Right renal pelvis (tissue), 4 donors: ENCODE data around the gene SUSD2. TPM values are rescaled to one million over a fixed set of nuclear protein-coding genes. Genes with fewer than 3 reads are reported as not detected.
"Not testable (repeated sequence)": the region's sequence is repeated elsewhere in the genome, so short reads cannot be mapped to it uniquely, and the experiment has no call there.

Experiments used
- DNase-seq, 4 donors: peaks; one replicate each; pipeline ENCODE4 v3.0.0-alpha.2; 2013; ENCODE audit warnings: low read depth in 4 of 4, low spot score in 3 of 4, missing footprints in 1 of 4
- polyA plus RNA-seq, 4 donors: library from polyadenylated mRNA; unstranded; fragments of 120-200 nt; gene quantifications; one replicate each; pipeline ENCODE4 v1.2.1, GENCODE V29; 2013; ENCODE audit not compliant: insufficient read length in 4 of 4

The SUSD2 gene
- polyA plus RNA-seq, 4 donors: 10.7 to 20.5 (median 18.2) TPM

GRCh38 chr22:24170632-24171031 lies 10.7 kb upstream of the SUSD2 start:
- DNase-seq: no peak

- no peak for DNase-seq
Measured at GRCh38 chr22:24171822-24172221, 9.5 kb upstream of the SUSD2 start.

- peak in 1 of 4 donors; percentile 40 for DNase-seq
Measured at GRCh38 chr22:24175160-24175808, 6.0 kb upstream of the SUSD2 start.

DNA sequence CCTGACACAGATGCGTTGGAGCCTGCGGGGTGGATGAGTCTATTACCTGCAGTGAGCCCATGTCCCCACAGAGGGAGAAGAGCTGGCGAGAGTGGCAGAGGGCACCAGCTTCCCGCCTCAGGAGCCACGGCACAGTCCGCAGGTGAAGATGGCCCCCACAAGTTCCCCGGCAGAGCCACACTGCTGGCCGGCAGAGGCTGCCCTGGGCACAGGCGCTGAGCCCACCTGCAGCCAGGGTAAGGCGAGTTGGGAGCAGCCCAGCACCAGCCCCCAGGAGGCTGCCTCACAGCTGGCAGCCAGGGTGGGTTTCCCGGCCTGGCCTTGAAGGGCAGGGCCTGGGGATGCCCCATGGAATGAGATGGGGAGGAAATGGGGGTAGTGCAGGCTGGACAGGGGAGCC lies 5.2 kb upstream of the SUSD2 start:
- no peak for DNase-seq

DNA sequence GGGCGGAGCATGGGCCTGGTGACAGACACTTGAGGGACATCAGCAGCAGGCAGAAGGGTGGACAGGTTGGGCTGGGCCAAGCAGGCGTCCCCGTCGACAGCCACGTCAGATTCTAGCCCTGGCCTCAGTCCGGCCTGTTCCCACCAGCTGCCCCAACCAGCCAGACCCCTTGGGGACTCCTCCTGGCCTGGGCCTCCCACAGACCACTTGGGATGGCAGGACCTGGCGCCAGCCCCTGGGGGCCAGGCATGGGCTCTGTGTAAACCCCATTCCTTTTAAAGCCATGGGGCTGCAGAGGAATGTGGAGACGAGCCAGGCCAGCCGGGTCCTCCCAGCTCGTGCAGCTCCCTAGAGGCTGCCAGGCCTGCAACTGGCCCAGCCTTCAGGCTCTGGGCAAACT lies 4.7 kb upstream of the SUSD2 start:
- DNase-seq: no peak

DNA sequence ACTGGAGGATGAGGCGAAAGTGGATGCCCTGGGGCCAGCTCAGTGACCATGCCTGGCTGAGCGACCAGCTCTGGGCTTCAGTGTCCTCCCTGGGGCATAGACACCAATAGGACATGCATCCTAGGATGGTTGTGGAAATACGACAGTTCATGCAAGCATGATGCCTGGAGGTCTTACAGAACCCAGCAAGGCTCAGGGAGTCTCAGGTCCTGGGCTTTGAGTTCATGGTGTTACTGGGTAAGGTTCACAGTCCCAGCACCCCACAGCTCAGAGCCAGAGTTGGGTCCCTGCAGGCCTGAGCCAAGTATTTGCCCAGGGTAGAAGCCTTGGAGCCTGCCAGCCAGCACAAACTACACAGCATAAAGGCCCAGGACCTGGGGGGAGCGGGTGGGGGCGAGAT lies 4.2 kb upstream of the SUSD2 start:
- no peak for DNase-seq

DNA sequence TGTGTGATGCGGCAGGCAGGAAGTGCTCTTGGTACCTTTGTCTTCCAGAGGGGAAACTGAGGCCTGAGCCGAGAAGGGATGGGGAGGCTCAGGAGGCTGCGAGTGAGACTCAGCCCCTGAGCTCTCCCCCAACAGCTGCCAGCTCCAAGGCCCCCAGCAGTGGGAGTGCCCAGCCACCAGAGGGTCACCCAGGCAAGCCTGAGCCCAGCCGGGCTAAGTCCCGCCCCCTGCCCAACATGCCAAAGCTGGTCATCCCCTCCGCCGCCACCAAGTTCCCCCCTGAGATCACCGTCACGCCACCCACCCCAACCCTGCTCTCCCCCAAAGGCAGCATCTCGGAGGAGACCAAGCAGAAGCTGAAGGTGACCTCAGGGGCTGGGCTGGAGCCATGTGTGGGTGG lies 3.8 kb upstream of the SUSD2 start:
- DNase-seq: no peak

- DNase-seq: no peak
Measured at GRCh38 chr22:24178021-24178431, 3.3 kb upstream of the SUSD2 start.

GRCh38 chr22:24178502-24179440 lies 2.5 kb upstream of the SUSD2 start:
- DNase-seq: no peak

DNA sequence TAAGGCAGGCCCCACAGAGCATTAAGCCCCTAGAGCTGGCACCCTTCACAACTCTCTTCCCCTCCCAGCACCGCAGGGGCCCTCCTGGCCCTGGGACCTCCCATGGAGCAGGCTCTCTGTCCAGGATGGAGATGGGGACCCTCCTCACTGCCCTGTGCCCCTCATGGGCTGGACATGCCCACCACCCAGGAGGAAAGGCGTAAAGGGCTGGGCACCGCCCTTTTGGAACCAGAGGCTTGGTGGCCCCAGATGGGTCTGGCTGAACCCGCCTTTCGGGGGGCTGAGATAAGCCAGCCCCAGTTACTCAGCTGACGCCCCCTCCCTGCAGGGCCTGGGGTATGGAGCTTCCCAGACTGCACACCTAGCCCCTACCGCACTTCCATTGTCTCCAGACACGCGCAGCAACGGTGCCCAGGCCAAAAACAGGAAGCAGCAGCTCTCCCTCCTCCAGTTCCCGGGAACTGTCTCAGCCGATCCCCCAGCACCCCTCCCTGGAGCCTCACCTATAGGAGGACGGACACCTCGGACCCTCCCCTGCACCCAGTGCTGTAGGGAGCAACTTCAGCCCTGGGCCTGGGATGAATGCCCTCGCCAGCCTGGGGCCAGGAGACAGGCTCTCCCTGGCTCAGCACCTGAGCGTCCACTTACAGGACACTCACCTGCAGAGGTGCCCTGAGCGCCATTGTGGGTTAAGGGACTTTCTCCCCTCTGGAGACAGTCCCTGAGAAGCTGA lies 1.6 kb upstream of the SUSD2 start:
- DNase-seq: no peak

DNA sequence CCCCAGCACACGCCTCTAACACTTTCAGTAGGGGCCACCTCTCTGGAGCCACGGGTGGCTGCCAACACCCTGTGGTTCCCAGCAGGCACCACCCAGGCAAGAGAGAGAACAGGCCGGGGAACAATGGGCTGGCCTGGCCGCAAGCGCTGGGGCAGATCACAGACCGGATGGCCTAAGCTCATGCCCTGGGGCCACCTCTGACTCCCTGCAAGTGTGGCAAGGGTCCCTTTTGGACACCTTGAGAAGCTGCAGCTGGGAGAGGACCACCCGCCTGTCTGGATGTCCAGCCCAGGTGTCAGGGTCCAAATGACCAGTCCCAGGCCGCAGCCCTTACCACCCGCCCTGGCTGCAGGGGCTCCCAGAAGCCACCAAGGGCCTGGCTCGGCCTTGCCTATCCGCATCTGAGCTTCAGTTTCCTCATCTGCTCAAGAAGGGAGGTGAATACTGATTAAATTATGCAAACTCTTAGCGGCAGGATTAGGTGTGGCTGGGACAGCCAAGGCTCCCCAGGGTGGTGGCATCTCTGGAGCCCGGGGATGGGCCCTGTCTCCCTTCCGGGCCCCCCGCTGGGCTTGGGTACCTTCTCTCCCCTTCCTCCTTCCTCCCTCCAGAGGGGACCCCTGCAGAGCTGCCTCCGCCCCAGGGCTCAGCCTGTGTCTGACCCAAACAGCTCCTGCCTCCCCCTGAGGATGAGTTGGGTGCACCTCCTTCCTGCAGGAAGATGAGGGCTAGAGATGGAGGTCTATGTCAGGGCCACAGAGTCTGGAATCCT lies 785 bp upstream of the SUSD2 start:
- no peak for DNase-seq

- no peak for DNase-seq
Measured at GRCh38 chr22:24181996-24182899, 961 bp downstream of the SUSD2 start.

GRCh38 chr22:24182900-24183246 lies 1.6 kb downstream of the SUSD2 start:
- not testable (repeated sequence) for DNase-seq

DNA sequence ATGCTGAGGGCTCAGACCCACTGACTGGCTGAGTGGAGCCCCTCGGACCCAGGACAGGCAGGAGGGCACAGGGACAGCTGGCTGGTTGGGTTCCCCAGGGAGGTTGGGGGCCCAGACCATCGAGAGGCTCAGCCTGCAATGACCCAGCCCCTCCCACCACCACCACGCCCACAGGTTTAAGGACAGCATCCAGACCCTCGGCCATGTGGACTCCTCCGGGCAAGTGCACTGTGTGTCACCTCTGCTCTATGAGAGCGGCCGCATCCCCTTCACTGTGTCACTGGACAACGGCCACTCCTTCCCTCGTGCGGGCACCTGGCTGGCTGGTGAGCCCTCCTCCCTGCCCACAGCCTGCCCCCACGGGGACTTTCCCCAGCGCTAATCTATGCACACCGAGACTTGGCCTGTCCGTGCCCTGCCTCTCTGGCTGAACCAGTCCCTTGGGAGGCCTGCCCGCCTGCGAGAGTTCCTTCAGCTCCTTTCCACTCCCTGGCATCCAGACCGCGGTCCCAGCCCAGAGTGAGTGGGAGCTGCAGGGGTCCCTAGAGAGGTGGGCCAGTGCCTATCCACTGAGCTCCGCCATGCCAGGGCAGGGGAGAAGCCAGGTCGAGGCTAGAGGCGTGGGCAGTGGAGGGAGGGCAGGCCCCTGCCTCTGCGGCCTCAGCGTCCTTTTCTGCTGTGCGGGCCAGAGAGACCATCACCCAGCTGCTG lies 2.2 kb downstream of the SUSD2 start:
- DNase-seq: no peak

GRCh38 chr22:24184057-24184798 lies 2.9 kb downstream of the SUSD2 start:
- no peak for DNase-seq

GRCh38 chr22:24185001-24185500 lies 3.8 kb downstream of the SUSD2 start:
- DNase-seq: no peak

DNA sequence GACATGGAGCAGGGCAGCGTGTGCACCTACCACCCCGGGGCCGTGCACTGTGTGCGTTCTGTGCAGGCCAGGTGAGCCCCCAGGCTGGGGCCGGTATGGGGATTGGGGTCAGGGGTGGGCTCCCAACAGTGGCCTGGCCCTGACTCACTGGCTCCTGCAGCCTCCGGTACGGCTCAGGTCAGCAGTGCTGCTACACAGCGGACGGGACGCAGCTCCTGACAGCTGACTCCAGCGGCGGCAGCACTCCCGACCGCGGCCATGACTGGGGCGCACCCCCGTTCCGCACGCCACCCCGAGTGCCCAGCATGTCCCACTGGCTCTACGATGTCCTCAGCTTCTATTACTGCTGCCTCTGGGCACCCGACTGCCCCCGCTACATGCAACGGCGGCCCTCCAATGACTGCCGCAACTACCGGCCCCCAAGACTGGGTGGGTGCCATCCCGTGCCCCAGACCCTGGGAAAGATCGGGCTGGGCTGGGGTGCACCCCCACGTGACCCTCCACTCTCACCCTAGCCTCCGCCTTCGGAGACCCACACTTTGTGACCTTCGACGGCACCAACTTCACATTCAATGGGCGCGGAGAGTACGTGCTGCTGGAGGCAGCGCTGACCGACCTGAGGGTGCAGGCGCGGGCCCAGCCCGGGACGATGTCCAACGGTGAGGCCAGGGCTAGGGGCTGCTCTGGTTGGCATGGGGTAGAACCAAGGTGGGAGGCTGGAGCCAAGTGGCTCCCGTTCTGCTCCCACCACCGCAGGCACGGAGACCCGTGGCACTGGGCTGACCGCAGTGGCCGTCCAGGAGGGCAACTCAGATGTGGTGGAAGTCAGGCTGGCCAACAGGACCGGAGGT lies 4.4 kb downstream of the SUSD2 start:
- no peak for DNase-seq
